ENCODE data around the gene CORO2B. TPM values are rescaled to one million over a fixed set of nuclear protein-coding genes. Genes with fewer than 3 reads are reported as not detected.
"Not testable (repeated sequence)": the region's sequence is repeated elsewhere in the genome, so short reads cannot be mapped to it uniquely, and the experiment has no call there.

Gene CORO2B
- total RNA-seq, 1 donor from 2014 or later, result 0.16 TPM

DNA sequence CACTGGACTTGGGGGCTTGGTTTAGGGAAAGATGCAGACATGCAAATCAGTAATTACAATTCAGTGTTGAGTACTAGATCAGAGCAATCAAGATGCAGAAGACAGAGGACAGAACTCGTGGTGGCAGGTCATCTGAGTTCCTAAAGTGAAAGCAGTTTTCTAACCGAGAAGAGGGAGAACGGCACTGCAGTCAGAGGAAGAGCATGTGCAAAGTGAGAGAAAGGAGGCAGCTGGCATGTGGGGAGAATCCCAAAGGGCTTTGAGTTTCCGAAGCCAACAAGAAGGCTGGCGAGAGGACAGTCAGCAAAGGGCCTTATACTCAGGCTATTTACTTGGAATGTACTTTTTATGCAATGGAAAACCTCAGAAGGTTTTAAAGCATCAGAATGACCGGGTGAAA, 154.9 kb downstream of the CORO2B start:
- DNase-seq, result no peak
- intact Hi-C loops (cut with micrococcal nuclease), result no loop called here
- H3K27me3 Mint-ChIP-seq, result peaks cover 3% of the 10 kb centered on the region
- H3K4me3 Mint-ChIP-seq, result no peak overlapping the region
- peaks cover 4% of the 10 kb centered on the region for H3K4me1 Mint-ChIP-seq
- no peaks in the 10 kb centered on the region for H3K36me3 Mint-ChIP-seq (ENCODE audit: low read depth)
- H3K27ac Mint-ChIP-seq, result no peak overlapping the region
- no peaks in the 10 kb centered on the region for H3K9me3 Mint-ChIP-seq

DNA sequence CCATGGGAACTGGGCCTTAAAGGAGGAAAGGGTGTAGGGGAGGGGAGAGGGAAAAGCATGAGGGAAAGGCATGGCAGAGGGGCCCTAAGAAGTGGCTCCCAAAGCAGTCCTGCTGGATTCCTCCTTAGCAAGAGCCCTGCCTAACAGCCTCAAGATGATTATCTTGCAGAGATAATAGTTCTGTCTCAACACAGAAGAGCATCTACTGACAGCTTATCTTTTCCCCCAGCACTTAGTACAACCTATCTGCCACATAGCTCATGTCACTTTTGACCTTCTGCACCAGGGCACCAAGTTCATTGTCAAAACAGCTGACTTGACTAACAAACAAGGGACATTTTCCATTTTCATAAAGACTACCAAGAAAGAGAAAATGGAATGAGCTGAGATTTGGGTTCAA, 155.6 kb downstream of the CORO2B start:
- DNase-seq, result no peak
- no peak overlapping the region for H3K4me3 Mint-ChIP-seq
- H3K27ac Mint-ChIP-seq, result no peak overlapping the region
- H3K36me3 Mint-ChIP-seq (ENCODE audit: low read depth), result no peaks in the 10 kb centered on the region
- no peaks in the 10 kb centered on the region for H3K9me3 Mint-ChIP-seq
- peaks cover 3% of the 10 kb centered on the region for H3K27me3 Mint-ChIP-seq
- intact Hi-C loops (cut with micrococcal nuclease), result no loop called here
- peaks cover 4% of the 10 kb centered on the region for H3K4me1 Mint-ChIP-seq

DNA sequence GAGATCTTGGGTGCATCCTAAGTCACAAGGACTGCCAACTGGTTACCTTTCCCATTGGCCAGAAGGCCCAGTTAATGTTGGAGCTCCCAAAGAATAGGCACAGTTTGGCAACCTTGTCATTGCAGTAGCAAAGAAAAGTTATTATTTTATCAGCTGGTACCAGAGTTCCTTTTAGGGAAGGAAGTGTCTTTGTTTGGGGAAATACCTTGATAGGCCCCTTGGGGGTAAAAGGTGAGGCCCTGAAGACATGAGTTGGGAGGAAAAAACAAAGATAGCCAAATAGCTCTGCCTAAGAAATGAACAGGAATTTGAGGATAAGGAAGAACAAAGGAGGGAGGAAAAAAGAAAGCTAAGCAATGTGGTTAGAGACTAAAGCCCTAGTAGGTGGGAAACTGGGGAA, 156.1 kb downstream of the CORO2B start:
- no peaks in the 10 kb centered on the region for H3K9me3 Mint-ChIP-seq
- peaks cover 4% of the 10 kb centered on the region for H3K4me1 Mint-ChIP-seq
- DNase-seq, result no peak
- no peaks in the 10 kb centered on the region for H3K36me3 Mint-ChIP-seq (ENCODE audit: low read depth)
- peaks cover 3% of the 10 kb centered on the region for H3K27me3 Mint-ChIP-seq
- intact Hi-C loops (cut with micrococcal nuclease), result no loop called here
- no peak overlapping the region for H3K4me3 Mint-ChIP-seq
- no peak overlapping the region for H3K27ac Mint-ChIP-seq

DNA sequence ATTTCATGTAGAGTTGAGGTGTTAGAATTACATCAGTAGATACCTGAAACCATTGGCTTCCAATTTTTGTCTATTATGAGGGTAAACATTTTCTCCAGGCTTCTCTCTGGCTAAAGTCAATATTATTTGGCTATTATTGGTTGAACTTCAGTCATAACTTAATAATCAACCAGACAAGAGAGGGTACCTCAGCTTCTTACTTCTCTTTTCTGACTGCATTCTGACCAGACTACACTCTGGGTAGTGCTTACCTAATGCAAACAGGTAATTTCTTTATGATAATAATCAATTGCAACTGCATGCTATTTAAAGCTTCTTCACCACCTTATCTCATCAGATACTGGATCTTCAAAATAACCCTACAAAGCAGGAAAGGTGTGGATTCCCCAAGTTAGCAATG, 156.8 kb downstream of the CORO2B start:
- Mint-ChIP-seq H3K27me3 (peaks cover 3% of the 10 kb centered on the region), H3K9me3 (no peaks in the 10 kb centered on the region), H3K36me3 (ENCODE audit: low read depth) (no peaks in the 10 kb centered on the region), H3K27ac (no peak overlapping the region), H3K4me3 (no peak overlapping the region), H3K4me1 (peaks cover 4% of the 10 kb centered on the region)
- no peak for DNase-seq
- intact Hi-C loops (cut with micrococcal nuclease), result no loop called here

DNA sequence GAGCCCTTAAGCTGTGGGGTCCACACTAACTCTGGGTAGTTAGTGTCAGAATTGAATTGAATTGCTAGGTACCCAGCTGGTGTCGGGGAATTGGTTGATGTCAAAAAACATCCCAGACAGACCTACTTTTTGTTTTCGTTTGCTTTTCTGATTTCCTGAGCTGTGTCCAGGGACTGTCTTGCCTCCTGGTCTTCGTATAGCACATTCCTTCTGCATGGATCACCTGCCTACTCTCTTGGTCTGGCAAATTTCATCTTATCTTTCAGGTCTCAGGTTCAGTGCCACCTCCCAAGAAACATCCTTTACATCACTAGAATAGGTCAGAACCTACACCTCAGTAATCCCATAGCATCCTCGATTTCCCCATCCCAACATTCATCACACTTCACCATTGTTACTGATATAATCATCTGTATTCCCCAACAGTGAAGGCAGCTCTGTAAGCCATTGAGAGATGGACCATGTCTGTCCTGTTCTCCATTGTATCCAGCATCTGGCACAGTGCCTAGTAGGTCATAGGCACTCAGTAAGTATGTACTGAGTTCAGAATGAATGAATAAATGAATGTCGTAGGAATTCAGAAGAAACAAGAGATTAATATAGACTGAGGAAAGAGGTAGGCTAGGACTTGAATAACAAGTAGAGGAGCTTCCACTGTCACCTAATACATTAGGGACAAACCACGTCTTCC, 160.7 kb downstream of the CORO2B start:
- H3K27ac Mint-ChIP-seq, result no peak overlapping the region
- no peak overlapping the region for H3K4me3 Mint-ChIP-seq
- no peaks in the 10 kb centered on the region for H3K4me1 Mint-ChIP-seq
- intact Hi-C loops (cut with micrococcal nuclease), result no loop called here
- peaks cover 3% of the 10 kb centered on the region for H3K27me3 Mint-ChIP-seq
- DNase-seq, result no peak
- no peaks in the 10 kb centered on the region for H3K36me3 Mint-ChIP-seq (ENCODE audit: low read depth)
- H3K9me3 Mint-ChIP-seq, result no peaks in the 10 kb centered on the region

DNA sequence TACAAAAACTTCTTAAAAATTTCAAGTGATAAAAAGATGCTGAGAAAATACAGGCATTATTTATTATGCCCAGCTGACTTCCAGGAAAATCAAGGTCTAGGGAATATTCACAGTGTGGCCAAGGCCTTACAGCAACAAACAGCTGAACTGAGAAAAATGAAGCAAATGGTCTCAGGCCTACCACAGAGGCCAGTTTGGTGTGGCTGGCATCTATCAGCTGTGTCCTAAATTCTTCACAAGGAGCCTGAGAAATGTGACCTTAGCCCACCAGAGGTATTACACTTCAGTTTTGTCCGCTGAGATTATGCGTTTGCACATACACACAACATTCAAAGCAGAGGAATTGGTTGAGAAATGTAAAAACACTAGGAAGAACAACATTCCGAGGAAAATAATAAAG, 164.5 kb downstream of the CORO2B start:
- H3K27me3 Mint-ChIP-seq, result peaks cover 6% of the 10 kb centered on the region
- DNase-seq, result no peak

DNA sequence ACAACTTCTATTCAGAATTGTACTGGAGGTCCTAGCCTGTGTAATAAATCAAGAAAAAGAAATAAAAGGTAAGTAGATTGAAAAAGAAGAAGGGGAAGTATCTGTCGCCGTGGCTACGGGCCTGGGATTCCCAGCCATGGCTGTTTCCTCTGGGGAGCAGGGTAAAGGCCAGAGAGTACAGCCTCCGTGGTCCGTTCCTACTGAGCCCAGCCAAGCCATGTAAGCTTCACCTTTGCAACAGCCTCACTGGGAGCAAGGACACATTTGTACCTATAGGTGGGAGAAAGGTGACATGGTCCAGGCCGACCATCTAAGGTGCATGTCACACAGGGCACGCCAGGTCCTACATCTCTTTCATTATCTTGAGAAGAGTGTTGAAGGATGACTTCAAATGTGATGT, 170.6 kb downstream of the CORO2B start:
- no peaks in the 10 kb centered on the region for H3K9me3 Mint-ChIP-seq
- no peak for DNase-seq
- peaks cover 2% of the 10 kb centered on the region for H3K4me1 Mint-ChIP-seq
- intact Hi-C loops (cut with micrococcal nuclease), result no loop called here
- no peak overlapping the region for H3K4me3 Mint-ChIP-seq
- H3K36me3 Mint-ChIP-seq (ENCODE audit: low read depth), result peaks cover 1% of the 10 kb centered on the region
- H3K27ac Mint-ChIP-seq, result no peak overlapping the region
- peaks cover 7% of the 10 kb centered on the region for H3K27me3 Mint-ChIP-seq

More for the DNA sequence above, 164.5 kb downstream of the CORO2B start:
- intact Hi-C loops (cut with micrococcal nuclease), result no loop called here
- no peaks in the 10 kb centered on the region for H3K9me3 Mint-ChIP-seq
- H3K36me3 Mint-ChIP-seq (ENCODE audit: low read depth), result no peaks in the 10 kb centered on the region
- H3K27ac Mint-ChIP-seq, result no peak overlapping the region
- no peaks in the 10 kb centered on the region for H3K4me1 Mint-ChIP-seq
- no peak overlapping the region for H3K4me3 Mint-ChIP-seq

DNA sequence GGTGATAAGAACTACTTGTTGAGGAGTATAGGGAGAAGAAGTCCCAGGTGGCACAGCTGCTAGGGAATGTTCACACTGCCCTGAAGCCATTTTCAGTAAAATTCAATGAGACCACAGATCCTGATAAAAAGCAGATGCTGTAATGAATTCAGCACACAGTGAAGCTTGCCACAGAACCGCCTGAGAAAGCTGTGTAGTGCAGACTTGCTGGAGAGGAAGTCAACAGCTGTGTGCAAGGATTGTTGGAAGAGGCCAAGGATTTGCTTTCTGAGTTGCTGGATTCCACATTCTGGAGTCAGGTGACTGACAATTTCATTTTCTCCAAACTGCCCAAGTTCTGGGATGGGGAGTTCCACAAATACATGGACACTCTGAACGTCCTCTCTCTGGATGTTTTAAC, 171.0 kb downstream of the CORO2B start:
- Mint-ChIP-seq H3K9me3 (no peaks in the 10 kb centered on the region), H3K4me3 (no peak overlapping the region), H3K36me3 (ENCODE audit: low read depth) (peaks cover 1% of the 10 kb centered on the region), H3K27ac (no peak overlapping the region), H3K4me1 (peaks cover 5% of the 10 kb centered on the region), H3K27me3 (peaks cover 4% of the 10 kb centered on the region)
- DNase-seq, result no peak
- intact Hi-C loops (cut with micrococcal nuclease), result no loop called here

DNA sequence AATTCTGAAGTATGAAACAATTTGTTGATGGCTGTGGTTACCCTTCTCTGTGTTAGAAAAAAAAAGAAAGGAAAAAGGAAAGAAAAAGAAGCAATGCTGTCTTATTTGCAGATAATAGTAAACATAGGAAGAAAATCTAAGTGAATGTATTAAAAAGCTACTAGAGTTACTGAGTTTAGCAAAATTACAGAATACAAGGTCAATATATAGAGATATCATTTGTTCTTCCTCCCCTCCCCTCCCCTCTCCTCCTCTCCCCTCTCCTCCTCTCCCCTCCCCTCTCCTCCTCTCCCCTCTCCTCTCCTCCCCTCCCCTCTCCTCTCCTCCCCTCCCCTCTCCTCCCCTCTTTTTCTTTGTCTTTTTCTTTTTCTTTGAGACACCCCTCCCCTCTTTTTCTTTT, 172.8 kb downstream of the CORO2B start:
- Mint-ChIP-seq H3K36me3 (ENCODE audit: low read depth) (peaks cover 1% of the 10 kb centered on the region), H3K4me3 (no peak overlapping the region), H3K4me1 (peaks cover 11% of the 10 kb centered on the region), H3K27me3 (peaks cover 4% of the 10 kb centered on the region), H3K27ac (no peak overlapping the region), H3K9me3 (no peaks in the 10 kb centered on the region)
- DNase-seq, result no peak
- intact Hi-C loops (cut with micrococcal nuclease), result no loop called here

DNA sequence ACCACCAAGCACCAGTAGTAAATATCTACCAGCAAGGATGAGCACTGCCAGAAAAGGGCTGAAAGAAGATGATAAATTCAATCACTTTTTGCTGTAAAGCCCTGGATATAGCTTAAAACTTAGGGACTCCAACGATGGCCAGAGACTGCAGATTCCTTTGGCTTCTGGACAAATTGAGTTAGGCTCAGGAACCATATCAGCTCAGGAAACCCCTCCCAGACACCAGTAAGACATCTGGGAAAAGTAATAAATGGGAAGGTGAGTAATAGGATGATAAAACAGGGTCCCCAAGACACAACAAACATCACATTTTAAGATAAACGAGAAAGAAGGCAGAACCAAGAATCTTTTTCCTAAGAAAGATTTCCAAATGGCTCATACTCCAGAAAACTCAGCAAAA, 176.9 kb downstream of the CORO2B start:
- no peak overlapping the region for H3K27ac Mint-ChIP-seq
- H3K36me3 Mint-ChIP-seq (ENCODE audit: low read depth), result peaks cover 1% of the 10 kb centered on the region
- no peak overlapping the region for H3K4me3 Mint-ChIP-seq
- DNase-seq, result no peak
- peaks cover 7% of the 10 kb centered on the region for H3K27me3 Mint-ChIP-seq
- intact Hi-C loops (cut with micrococcal nuclease), result no loop called here
- no peaks in the 10 kb centered on the region for H3K9me3 Mint-ChIP-seq
- peaks cover 13% of the 10 kb centered on the region for H3K4me1 Mint-ChIP-seq

DNA sequence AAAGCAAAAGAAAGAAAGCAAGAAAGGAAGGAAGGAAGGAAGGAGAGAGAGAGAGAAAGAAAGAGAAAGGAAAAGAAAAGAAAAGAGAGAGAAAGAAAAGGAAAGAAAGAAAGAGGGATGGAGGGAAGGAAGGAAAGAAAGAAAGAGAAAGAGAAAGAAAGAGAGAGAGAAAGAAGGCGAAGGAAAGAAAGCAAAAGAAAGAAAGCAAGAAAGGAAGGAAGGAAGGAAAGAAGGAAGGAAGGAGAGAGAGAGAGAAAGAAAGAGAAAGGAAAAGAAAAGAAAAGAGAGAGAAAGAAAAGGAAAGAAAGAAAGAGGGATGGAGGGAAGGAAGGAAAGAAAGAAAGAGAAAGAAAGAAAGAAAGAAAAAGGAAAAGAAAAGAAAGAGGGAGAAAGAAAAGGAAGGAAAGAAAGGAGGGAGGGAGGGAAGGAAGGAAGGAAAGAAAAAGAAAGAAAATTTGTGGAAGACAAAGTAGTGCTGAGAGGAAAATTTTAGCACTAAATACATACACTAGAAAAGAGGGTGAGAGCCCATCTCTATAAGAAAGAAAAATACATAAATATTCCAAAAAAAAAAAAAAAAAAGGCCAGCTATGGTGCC, 181.3 kb downstream of the CORO2B start:
- DNase-seq; H3K4me3 Mint-ChIP-seq; H3K36me3 Mint-ChIP-seq (ENCODE audit: low read depth); intact Hi-C loops (cut with micrococcal nuclease); H3K4me1 Mint-ChIP-seq; H3K27ac Mint-ChIP-seq; H3K9me3 Mint-ChIP-seq: not testable (repeated sequence)
- H3K27me3 Mint-ChIP-seq, result peaks cover 33% of the 10 kb centered on the region

DNA sequence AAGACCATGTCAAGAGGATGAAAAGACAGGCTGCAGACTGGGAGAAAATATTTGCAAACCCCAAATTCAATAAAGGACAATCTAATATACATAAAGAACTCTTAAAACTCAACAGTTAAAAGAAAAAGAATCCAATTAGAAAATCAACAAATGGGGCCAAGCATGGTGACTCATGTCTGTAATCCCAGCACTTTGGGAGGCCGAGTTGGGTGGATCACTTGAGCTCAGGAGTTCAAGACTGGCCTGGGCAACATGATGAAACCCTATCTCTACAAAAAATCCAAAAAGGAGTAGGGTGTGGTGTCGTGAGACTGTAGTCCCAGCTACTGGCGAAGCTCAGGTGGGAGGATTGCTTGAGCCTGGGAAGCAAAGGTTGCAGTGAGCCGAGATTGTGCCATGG, 184.3 kb downstream of the CORO2B start:
- Mint-ChIP-seq H3K4me1 (peaks cover 2% of the 10 kb centered on the region), H3K4me3 (no peak overlapping the region), H3K27me3 (peaks cover 40% of the 10 kb centered on the region), H3K36me3 (ENCODE audit: low read depth) (no peaks in the 10 kb centered on the region), H3K9me3 (no peaks in the 10 kb centered on the region), H3K27ac (no peak overlapping the region)
- intact Hi-C loops (cut with micrococcal nuclease), result no loop called here
- DNase-seq, result no peak

DNA sequence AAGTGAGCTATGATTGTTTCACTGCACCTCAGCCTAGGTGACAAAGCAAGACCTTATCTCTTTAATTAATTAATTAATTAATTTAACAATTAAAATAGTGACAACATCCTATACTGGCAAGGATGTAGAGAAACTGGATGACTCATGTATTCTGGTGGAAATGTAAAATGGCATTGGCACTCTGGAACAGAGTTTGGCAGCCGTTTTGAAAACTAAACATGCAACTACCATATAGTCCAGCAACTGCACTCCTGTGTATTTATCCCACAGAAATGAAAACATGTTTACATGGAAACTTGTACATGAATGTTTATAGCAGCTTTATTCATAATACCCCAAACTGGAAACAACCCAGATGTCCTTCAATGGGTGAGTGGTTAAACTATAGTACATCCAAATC, 185.3 kb downstream of the CORO2B start:
- Mint-ChIP-seq H3K4me1 (peaks cover 4% of the 10 kb centered on the region), H3K27me3 (peaks cover 39% of the 10 kb centered on the region), H3K4me3 (no peak overlapping the region), H3K36me3 (ENCODE audit: low read depth) (no peaks in the 10 kb centered on the region), H3K27ac (no peak overlapping the region), H3K9me3 (no peaks in the 10 kb centered on the region)
- DNase-seq, result no peak
- intact Hi-C loops (cut with micrococcal nuclease), result no loop called here

DNA sequence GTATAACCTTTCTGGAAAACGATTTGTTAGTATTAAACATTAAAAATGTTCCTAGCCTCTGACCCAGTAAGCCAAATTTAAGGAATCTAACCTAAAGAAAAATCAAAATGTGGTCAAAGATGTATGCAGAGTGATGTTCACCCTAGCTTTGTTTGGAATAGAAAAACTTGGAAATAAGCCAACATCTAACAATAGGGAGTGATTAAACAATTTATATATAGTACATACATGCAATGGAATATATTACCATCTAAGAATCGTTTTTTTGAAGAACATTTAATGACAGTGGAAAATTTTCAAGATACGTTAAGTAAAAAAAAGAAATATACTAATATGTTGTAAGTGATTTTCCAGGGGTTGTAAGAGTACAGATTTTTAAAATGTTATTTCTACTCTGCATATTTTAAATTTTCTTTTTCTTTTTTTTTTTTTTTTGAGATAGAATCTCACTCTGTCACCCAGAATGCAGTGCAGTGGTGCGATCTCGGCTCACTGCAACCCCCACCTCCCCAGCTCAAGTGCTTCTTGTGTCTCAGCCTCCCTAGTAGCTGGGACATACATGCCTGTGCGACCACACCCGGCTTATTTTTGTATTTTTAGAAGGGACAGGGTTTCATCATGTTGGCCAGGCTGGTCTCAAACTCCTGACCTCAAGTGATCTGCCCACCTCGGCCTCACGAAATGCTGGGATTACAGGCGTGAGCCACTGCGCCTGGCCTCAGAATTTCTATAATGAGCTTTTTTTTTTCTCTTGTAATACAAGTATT, 187.0 kb downstream of the CORO2B start:
- Mint-ChIP-seq H3K36me3 (ENCODE audit: low read depth) (no peaks in the 10 kb centered on the region), H3K27ac (no peak overlapping the region), H3K4me1 (peaks cover 5% of the 10 kb centered on the region), H3K9me3 (no peaks in the 10 kb centered on the region), H3K27me3 (peaks cover 37% of the 10 kb centered on the region), H3K4me3 (no peak overlapping the region)
- no peak for DNase-seq
- intact Hi-C loops (cut with micrococcal nuclease), result no loop called here

Data from activated CD4-positive, alpha-beta T cell treated with anti-CD3 and anti-CD28 coated beads, Interleukin-2, amount 10 ng/mL, durations not matched to agents 24 days and 14 days (primary cell).